ENCODE measurements around the gene GSK3B. TPM values are rescaled to one million over a fixed set of nuclear protein-coding genes. Genes with fewer than 3 reads are reported as not detected.

The GSK3B gene
- total RNA-seq, 3 donors from 2014 or later (not counting 1 experiment from before 2014, with no cell fraction given) = 61.3 to 67.0 (median 62.7) TPM

DNA sequence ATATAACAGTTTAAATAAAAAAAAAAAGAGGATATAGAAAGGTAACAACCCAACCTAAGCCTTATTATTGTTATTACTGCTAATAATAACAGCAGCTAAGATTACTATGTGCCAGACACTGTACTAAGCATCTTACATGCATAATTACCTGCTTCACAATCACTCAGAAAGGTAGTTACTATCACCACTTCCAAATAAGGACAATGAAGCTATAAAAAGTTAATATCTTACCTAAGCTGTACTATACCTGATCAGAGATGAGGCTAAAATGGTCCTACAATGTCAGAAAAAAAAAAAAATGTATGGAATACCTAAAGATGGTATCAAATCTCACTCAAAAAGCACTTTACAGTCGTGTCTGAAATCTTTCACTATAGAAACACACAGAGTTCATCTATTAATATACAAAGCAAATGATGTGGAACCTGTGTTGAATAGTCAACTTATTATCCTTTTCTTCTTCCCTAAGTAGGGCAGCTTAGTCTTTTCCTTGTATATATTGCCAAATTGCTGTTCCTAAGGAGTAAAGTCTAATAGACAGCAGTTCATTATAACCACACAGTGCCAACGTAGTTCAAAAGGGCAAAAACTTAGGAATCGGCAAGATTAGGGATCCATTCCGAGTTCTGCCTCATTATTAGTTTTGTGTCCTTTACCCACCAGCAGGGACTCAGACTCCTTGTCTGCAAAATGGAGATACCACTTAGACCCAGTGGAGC is 23.8 kb downstream of the GSK3B start:
- intact Hi-C loops (cut with micrococcal nuclease) = no loop called here
- TF ChIP-seq, protein P1, sequence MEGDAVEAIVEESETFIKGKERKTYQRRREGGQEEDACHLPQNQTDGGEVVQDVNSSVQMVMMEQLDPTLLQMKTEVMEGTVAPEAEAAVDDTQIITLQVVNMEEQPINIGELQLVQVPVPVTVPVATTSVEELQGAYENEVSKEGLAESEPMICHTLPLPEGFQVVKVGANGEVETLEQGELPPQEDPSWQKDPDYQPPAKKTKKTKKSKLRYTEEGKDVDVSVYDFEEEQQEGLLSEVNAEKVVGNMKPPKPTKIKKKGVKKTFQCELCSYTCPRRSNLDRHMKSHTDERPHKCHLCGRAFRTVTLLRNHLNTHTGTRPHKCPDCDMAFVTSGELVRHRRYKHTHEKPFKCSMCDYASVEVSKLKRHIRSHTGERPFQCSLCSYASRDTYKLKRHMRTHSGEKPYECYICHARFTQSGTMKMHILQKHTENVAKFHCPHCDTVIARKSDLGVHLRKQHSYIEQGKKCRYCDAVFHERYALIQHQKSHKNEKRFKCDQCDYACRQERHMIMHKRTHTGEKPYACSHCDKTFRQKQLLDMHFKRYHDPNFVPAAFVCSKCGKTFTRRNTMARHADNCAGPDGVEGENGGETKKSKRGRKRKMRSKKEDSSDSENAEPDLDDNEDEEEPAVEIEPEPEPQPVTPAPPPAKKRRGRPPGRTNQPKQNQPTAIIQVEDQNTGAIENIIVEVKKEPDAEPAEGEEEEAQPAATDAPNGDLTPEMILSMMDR (IDR thresholded peaks at IDR 0.05) = no peak
- Histone ChIP-seq H3K36me3 (ENCODE audit: control insufficient read depth, insufficient read depth, low read length) (no peaks in the 10 kb centered on the region), H3K27me3 (ENCODE audit: control insufficient read depth, insufficient read depth, low read length) (no peaks in the 10 kb centered on the region), H3K4me1 (ENCODE audit: control insufficient read depth, insufficient read depth, low read length) (no peaks in the 10 kb centered on the region), H3K27ac (ENCODE audit: low read length) (no peak overlapping the region), H3K9me3 (ENCODE audit: control insufficient read depth, insufficient read depth, low read length) (no peaks in the 10 kb centered on the region), H3K4me3 (ENCODE audit: low read length) (no peak overlapping the region)
- Mint-ChIP-seq H3K4me3 (no peak overlapping the region), H3K4me1 (peaks cover 75 to 80% of the 10 kb centered on the region in 2 donors), H3K36me3 (no peaks in the 10 kb centered on the region), H3K27me3 (ENCODE audit: low read depth in 2 of 2) (no peaks in the 10 kb centered on the region), H3K27ac (peak overlapping the region in 1 of 2 donors; percentile 29), H3K9me3 (no peaks in the 10 kb centered on the region)
- ATAC-seq (no peak), DNase-seq (no peak)
- WGBS (ENCODE audit: insufficient coverage) = 86% methylated on average over 3 of the region's 4 CpGs

DNA sequence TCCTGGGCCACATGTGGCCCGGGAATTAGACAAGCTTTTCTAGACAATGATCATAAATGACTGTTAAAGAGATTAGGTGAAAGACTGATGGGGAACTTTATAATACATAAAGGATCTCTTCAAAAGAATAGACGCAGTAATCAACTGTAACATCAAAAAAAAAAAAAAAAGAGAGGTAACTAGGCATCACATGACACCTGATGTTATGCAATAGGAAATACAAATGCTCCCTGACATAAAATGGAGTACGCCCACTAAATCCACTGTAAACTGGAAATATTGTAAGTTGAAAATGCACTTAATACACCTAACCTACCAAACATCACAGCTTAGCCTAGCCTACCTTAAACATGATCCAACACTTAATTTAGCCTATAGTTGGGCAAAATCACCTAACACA is 27.2 kb downstream of the GSK3B start:
- Histone ChIP-seq H3K36me3 (ENCODE audit: control insufficient read depth, insufficient read depth, low read length) (no peaks in the 10 kb centered on the region), H3K4me1 (ENCODE audit: control insufficient read depth, insufficient read depth, low read length) (no peaks in the 10 kb centered on the region), H3K9me3 (ENCODE audit: control insufficient read depth, insufficient read depth, low read length) (no peaks in the 10 kb centered on the region), H3K4me3 (ENCODE audit: low read length) (no peak overlapping the region), H3K27me3 (ENCODE audit: control insufficient read depth, insufficient read depth, low read length) (no peaks in the 10 kb centered on the region), H3K27ac (ENCODE audit: low read length) (no peak overlapping the region)
- TF ChIP-seq, protein P1 (IDR thresholded peaks at IDR 0.05) = no peak
- no peaks in the 10 kb centered on the region for H3K36me3 Mint-ChIP-seq
- DNase-seq = no peak
- H3K4me3 Mint-ChIP-seq = no peak overlapping the region
- intact Hi-C loops (cut with micrococcal nuclease) = loop anchor here (2.0 kb wide), 1 partner anchor 16 kb away; no protein-coding TSS in a partner anchor
- H3K4me1 Mint-ChIP-seq = peaks cover 61 to 64% of the 10 kb centered on the region in 2 donors
- no peaks in the 10 kb centered on the region for H3K27me3 Mint-ChIP-seq (ENCODE audit: low read depth in 2 of 2)
- WGBS (ENCODE audit: insufficient coverage) = 79% methylated on average over 2 of the region's 3 CpGs
- peak overlapping the region; percentile 10 to 68 for H3K27ac Mint-ChIP-seq
- ATAC-seq = no peak
- no peaks in the 10 kb centered on the region for H3K9me3 Mint-ChIP-seq

DNA sequence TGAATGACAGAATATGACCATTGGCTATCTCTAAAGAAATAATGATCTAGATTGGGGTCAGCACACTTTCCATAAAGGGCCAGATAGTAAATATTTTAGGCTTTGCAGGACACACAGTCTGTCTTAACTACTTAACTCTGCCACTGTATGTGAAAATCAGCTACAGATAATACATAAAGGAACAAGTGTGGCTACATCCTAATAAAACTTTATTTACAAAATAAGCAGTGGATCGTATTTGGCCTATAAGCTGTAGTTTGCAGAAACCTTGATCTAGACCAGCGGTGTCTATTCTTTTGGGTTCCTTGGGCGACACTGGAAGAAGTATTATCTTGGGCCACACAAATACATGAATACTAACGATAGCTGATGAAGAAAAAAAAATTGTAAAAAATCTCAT is 27.6 kb downstream of the GSK3B start:
- Mint-ChIP-seq H3K4me1 (peaks cover 57 to 60% of the 10 kb centered on the region in 2 donors), H3K9me3 (no peaks in the 10 kb centered on the region), H3K27ac (peak overlapping the region; percentile 10 to 68), H3K4me3 (no peak overlapping the region), H3K27me3 (ENCODE audit: low read depth in 2 of 2) (no peaks in the 10 kb centered on the region), H3K36me3 (no peaks in the 10 kb centered on the region)
- Histone ChIP-seq H3K9me3 (ENCODE audit: control insufficient read depth, insufficient read depth, low read length) (no peaks in the 10 kb centered on the region), H3K4me3 (ENCODE audit: low read length) (no peak overlapping the region), H3K36me3 (ENCODE audit: control insufficient read depth, insufficient read depth, low read length) (no peaks in the 10 kb centered on the region), H3K27me3 (ENCODE audit: control insufficient read depth, insufficient read depth, low read length) (no peaks in the 10 kb centered on the region), H3K4me1 (ENCODE audit: control insufficient read depth, insufficient read depth, low read length) (no peaks in the 10 kb centered on the region), H3K27ac (ENCODE audit: low read length) (no peak overlapping the region)
- intact Hi-C loops (cut with micrococcal nuclease) = loop anchor here (2.0 kb wide), 1 partner anchor 16 kb away; no protein-coding TSS in a partner anchor
- DNase-seq (no peak), ATAC-seq (no peak)
- TF ChIP-seq, protein P1 (IDR thresholded peaks at IDR 0.05) = no peak
- WGBS (ENCODE audit: insufficient coverage) = 100% methylated on average over 3 of the region's 4 CpGs
